Measurements from ENCODE around the gene ZBED2.
A peak's percentile ranks its signal among the peaks of the same experiment; 100 is the strongest.

ZBED2 gene

DNA sequence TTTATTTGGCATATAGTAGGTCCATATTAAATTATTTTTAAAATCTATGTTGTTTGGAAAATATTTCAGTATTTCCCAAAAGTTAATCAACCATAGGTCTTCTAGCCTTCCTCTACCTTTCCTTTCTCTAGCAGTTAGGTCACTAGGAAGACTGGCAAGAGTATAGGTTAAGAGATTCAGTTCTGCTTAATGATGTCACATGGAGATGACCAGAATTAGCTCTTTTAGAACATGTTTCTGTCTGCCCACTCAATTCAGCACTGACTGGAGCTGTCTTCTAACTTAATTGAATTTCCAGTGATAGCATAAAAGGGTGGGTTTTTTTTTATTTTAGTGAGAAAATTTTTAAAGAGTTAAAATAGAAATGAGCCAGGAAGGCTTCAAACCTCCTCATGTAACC is 23.8 kb upstream of the ZBED2 start:
- no peaks in the 10 kb centered on the region for H4K20me1 ChIP-seq
- H3K36me3 ChIP-seq = peaks cover 0 to 50% (median 30%) of the 10 kb centered on the region in 11 experiments; a peak in 20 of 22 replicates
- H3K4me3 ChIP-seq = no peak overlapping the region
- H3K4me2 ChIP-seq = no peak overlapping the region
- H3K9me3 ChIP-seq (replicated peaks in 1 of 11) = peaks cover 17 to 43% (median 27%) of the 10 kb centered on the region in 11 experiments
- no peak overlapping the region for H3K27ac ChIP-seq
- no peaks in the 10 kb centered on the region for H3K4me1 ChIP-seq
- TF ChIP-seq Cebpa-rat (IDR thresholded peaks at IDR 0.05) = no peak
- H3K27me3 ChIP-seq = no peaks in the 10 kb centered on the region
- no peak overlapping the region for H3K9ac ChIP-seq

- H3K4me3 ChIP-seq = no peak overlapping the region
- H3K9ac ChIP-seq = no peak overlapping the region
- TF ChIP-seq Cebpa-rat (IDR thresholded peaks at IDR 0.05) = no peak
- H4K20me1 ChIP-seq = no peaks in the 10 kb centered on the region
- peaks cover 0 to 49% (median 32%) of the 10 kb centered on the region in 11 experiments; a peak in 20 of 22 replicates for H3K36me3 ChIP-seq
- H3K9me3 ChIP-seq (replicated peaks in 1 of 11) = peaks cover 17 to 43% (median 27%) of the 10 kb centered on the region in 11 experiments
- no peak overlapping the region for H3K27ac ChIP-seq
- H3K4me1 ChIP-seq = no peaks in the 10 kb centered on the region
- no peak overlapping the region for H3K4me2 ChIP-seq
- H3K27me3 ChIP-seq = no peaks in the 10 kb centered on the region
Observed at GRCh38 chr3:111617912-111618601, 22.9 kb upstream of the ZBED2 start.

GRCh38 chr3:111617406-111617805 is 22.3 kb upstream of the ZBED2 start:
- Histone ChIP-seq H3K4me1 (no peaks in the 10 kb centered on the region), H3K4me3 (no peak overlapping the region), H3K9ac (no peak overlapping the region), H3K27me3 (no peaks in the 10 kb centered on the region), H3K36me3 (peaks cover 0 to 52% (median 35%) of the 10 kb centered on the region in 11 experiments; a peak in 20 of 22 replicates), H3K9me3 (replicated peaks in 1 of 11) (peaks cover 17 to 43% (median 27%) of the 10 kb centered on the region in 11 experiments), H3K4me2 (no peak overlapping the region), H4K20me1 (no peaks in the 10 kb centered on the region), H3K27ac (no peak overlapping the region)
- no peak for TF ChIP-seq Cebpa-rat (IDR thresholded peaks at IDR 0.05)

DNA sequence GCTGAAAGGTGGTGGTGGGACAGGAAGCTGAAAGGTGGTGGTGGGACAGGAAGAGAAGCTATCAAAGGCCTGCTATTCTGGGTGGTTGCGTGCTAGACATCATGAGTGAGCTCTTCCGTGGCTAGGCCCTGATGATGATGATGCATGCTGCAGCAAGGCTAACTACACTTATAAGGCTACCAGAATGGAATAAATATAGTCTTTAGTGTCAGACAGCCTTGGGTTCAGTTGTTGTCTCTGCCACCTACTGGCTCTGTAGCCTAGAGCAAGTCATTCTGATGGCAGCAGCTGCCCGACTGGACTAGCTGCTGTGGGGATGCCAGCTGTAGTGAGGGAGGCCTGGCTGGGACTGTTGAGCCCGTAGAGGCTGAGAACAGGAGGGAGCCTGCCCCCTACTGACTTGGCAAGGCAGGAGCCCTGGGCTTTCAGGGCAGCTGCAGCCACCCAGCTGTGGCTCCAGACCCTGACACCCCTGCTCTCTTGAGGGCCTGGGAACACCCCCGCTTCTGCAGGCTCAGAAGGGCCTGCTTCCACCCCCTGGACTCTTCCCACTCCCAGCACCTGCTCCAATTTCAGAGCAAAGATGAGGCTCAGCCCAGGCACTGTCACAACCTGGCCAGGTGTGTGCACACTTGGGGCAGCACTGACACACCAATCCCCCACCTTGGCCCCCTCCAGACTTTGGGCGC is 21.4 kb upstream of the ZBED2 start:
- Histone ChIP-seq H3K4me1 (no peaks in the 10 kb centered on the region), H3K4me3 (0 out of 20 replicates have a peak overlapping the region, but pooled peaks of 1 of the 10 experiments have one; percentile 4), H3K9ac (no peak overlapping the region), H3K27me3 (no peaks in the 10 kb centered on the region), H3K27ac (no peak overlapping the region), H3K4me2 (no peak overlapping the region), H4K20me1 (no peaks in the 10 kb centered on the region), H3K9me3 (replicated peaks in 1 of 11) (peaks cover 17 to 43% (median 27%) of the 10 kb centered on the region in 11 experiments), H3K36me3 (peaks cover 0 to 56% (median 33%) of the 10 kb centered on the region in 11 experiments; a peak in 20 of 22 replicates)
- TF ChIP-seq Cebpa-rat (IDR thresholded peaks at IDR 0.05) = no peak

DNA sequence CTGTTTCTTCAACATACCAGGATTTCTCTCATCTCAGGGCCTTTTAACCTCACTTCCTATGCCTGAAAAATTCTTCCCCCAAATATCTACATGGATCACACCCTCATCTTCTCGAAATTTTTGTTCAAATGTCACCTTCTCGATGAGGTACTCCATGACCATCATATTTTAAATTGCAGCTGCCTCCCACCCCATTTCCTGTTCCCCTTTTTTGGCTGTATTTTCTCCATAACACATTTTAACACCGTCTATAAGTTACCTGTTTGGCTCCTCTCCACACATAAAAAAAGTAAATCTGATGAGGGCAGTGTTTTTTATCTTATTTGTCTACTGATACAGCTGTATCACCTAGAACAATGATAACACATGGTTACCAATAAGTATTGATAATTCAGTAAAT is 20.7 kb upstream of the ZBED2 start:
- Histone ChIP-seq H3K9me3 (replicated peaks in 1 of 11) (peaks cover 17 to 43% (median 27%) of the 10 kb centered on the region in 11 experiments), H3K9ac (no peak overlapping the region), H4K20me1 (no peaks in the 10 kb centered on the region), H3K4me1 (no peaks in the 10 kb centered on the region; a peak in 1 of 20 replicates), H3K4me3 (no peak overlapping the region), H3K27me3 (no peaks in the 10 kb centered on the region), H3K27ac (no peak overlapping the region), H3K36me3 (peaks cover 0 to 63% (median 33%) of the 10 kb centered on the region in 11 experiments; a peak in 20 of 22 replicates), H3K4me2 (no peak overlapping the region)
- TF ChIP-seq Cebpa-rat (IDR thresholded peaks at IDR 0.05) = no peak

GRCh38 chr3:111613294-111613693 is 18.1 kb upstream of the ZBED2 start:
- Histone ChIP-seq H4K20me1 (no peaks in the 10 kb centered on the region), H3K36me3 (peaks cover 0 to 75% (median 48%) of the 10 kb centered on the region in 11 experiments; a peak in 20 of 22 replicates), H3K4me3 (no peak overlapping the region), H3K4me2 (no peak overlapping the region), H3K27ac (no peak overlapping the region), H3K9me3 (replicated peaks in 1 of 11) (peaks cover 17 to 44% (median 26%) of the 10 kb centered on the region in 11 experiments), H3K27me3 (no peaks in the 10 kb centered on the region), H3K9ac (no peak overlapping the region), H3K4me1 (peaks cover 0 to 16% (median 14%) of the 10 kb centered on the region in 10 experiments; a peak in 16 of 20 replicates)
- no peak for TF ChIP-seq Cebpa-rat (IDR thresholded peaks at IDR 0.05)

DNA sequence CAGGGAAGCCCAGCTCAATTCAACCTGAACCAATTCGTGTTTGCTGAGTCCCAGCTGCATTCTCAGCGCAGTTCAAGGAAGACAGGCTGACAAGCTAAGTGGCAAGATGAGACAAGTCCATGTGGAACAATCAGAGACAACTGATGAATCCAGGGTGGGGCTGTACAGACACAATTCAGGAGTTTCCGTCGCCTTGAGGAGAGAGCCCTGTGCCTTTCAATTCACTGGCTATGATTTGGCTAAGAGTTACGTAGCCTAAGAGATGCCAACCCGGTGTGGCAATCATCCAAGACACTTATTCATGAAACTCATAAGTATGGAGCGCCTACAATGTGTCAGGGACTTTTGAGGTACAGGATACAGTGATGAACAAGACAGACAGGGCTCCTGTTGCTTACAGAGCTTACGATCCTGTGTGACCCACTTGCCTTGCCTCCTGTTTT is 15.5 kb upstream of the ZBED2 start:
- no peaks in the 10 kb centered on the region for H4K20me1 ChIP-seq
- H3K9me3 ChIP-seq (replicated peaks in 1 of 11) = peaks cover 0 to 23% (median 4%) of the 10 kb centered on the region in 11 experiments; a peak in 7 of 22 replicates
- H3K4me2 ChIP-seq = peak overlapping the region in 9 of 11 experiments; percentile 8 to 61 (median 49); a peak in 16 of 22 replicates
- peaks cover 0 to 75% (median 46%) of the 10 kb centered on the region in 11 experiments; a peak in 14 of 22 replicates for H3K36me3 ChIP-seq
- H3K27me3 ChIP-seq = no peaks in the 10 kb centered on the region
- peak overlapping the region in 3 of 11 experiments; percentile 19 to 44 (median 44); a peak in 3 of 22 replicates for H3K27ac ChIP-seq
- peaks cover 0 to 16% (median 14%) of the 10 kb centered on the region in 10 experiments; a peak in 16 of 20 replicates for H3K4me1 ChIP-seq
- TF ChIP-seq Cebpa-rat (IDR thresholded peaks at IDR 0.05) = no peak
- H3K9ac ChIP-seq = no peak overlapping the region
- no peak overlapping the region for H3K4me3 ChIP-seq

GRCh38 chr3:111610189-111610588 is 15.0 kb upstream of the ZBED2 start:
- Histone ChIP-seq H3K4me2 (peak overlapping the region in 9 of 11 experiments; percentile 8 to 61 (median 49); a peak in 17 of 22 replicates), H4K20me1 (no peaks in the 10 kb centered on the region), H3K27me3 (no peaks in the 10 kb centered on the region), H3K4me3 (no peak overlapping the region), H3K4me1 (peaks cover 0 to 16% (median 14%) of the 10 kb centered on the region in 10 experiments; a peak in 16 of 20 replicates), H3K36me3 (peaks cover 0 to 70% (median 45%) of the 10 kb centered on the region in 11 experiments; a peak in 14 of 22 replicates), H3K27ac (peak overlapping the region in 3 of 11 experiments; percentile 19 to 53 (median 44); a peak in 3 of 22 replicates), H3K9ac (no peak overlapping the region), H3K9me3 (replicated peaks in 1 of 11) (peaks cover 0 to 19% (median 4%) of the 10 kb centered on the region in 11 experiments; a peak in 6 of 22 replicates)
- peak in 1 of 11 experiments; percentile 42; a peak in 1 of 22 replicates for TF ChIP-seq Cebpa-rat (IDR thresholded peaks at IDR 0.05)

Measured in BLaER1 treated with 17β-estradiol and CSF1 and Interleukin-3, amounts not matched to agents 10 nM and 100 nM (cell line).